Esophagus muscularis mucosa (tissue), 3 donors: ENCODE data around the gene SLC25A12.

Experiments used
- EP300 ChIP-seq: sonication (generic); formaldehyde crosslinking; IDR thresholded peaks from one replicate; pipeline ENCODE4 v1.6.1; 2017; ENCODE audit warnings: antibody characterized with exemption
- TF ChIP-seq, protein P1 (sequence below), 3 experiments: fragments of 200-600 bp in 2 of 3; fragments of 450-650 bp in 1 of 3; sonication (generic) in 2 of 3; IDR thresholded peaks; one replicate each; pipeline ENCODE4 v1.5.1; 2017 to 2019; ENCODE audit warnings: antibody characterized with exemption in 3 of 3, mild to moderate bottlenecking in 2 of 3, moderate library complexity in 1 of 3

DNA sequence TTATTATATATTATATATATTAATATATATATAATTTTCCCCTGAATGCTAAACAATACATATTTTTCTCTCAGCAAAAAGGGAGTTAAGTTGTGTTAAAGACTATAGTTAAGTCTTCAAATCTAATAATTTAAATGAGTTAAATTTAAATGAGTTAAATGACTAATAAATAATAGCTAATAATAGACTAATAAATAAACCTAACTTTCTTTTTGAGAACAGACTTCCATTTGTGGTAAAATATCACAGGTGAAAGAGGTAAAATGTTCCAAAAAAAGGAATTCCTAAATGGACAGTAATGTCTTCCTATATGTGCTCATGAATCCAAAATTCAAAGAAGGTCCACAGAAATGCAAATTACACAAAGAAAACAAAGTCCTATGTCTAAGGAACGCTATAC, 74.6 kb downstream of the SLC25A12 start:
- no peak for TF ChIP-seq EP300
- TF ChIP-seq, protein P1, sequence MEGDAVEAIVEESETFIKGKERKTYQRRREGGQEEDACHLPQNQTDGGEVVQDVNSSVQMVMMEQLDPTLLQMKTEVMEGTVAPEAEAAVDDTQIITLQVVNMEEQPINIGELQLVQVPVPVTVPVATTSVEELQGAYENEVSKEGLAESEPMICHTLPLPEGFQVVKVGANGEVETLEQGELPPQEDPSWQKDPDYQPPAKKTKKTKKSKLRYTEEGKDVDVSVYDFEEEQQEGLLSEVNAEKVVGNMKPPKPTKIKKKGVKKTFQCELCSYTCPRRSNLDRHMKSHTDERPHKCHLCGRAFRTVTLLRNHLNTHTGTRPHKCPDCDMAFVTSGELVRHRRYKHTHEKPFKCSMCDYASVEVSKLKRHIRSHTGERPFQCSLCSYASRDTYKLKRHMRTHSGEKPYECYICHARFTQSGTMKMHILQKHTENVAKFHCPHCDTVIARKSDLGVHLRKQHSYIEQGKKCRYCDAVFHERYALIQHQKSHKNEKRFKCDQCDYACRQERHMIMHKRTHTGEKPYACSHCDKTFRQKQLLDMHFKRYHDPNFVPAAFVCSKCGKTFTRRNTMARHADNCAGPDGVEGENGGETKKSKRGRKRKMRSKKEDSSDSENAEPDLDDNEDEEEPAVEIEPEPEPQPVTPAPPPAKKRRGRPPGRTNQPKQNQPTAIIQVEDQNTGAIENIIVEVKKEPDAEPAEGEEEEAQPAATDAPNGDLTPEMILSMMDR (IDR thresholded peaks at IDR 0.05) = no peak
